ENCODE results near the gene SAT2. TPM values are rescaled to one million over a fixed set of nuclear protein-coding genes. Genes with fewer than 3 reads are reported as not detected.

The SAT2 gene
- 21.8 and 24.5 TPM in 2 replicates for total RNA-seq

GRCh38 chr17:7627250-7628121 is at the start of gene SAT2:
SAT2 (minus strand) TSS chr17:7627821; CDS start chr17:7627635, 186 bp downstream.

GRCh38 chr17:7650509-7651096 is 23.0 kb upstream of the SAT2 start, which contains the start of gene ATP1B2:
ATP1B2 (plus strand) TSS chr17:7650926; CDS start chr17:7651519, 593 bp downstream.

GRCh38 chr17:7629939-7630571 is 2.4 kb upstream of the SAT2 start, which contains the start of gene SHBG:
SHBG (plus strand) TSS chr17:7630135; CDS start chr17:7630173, 38 bp downstream.

GRCh38 chr17:7614425-7615264 is 13.0 kb downstream of the SAT2 start, which contains the start of gene FXR2:
FXR2 (minus strand) TSS chr17:7614897; CDS start chr17:7614532, 365 bp downstream.

GRCh38 chr17:7589891-7590691 is 37.5 kb downstream of the SAT2 start, which contains the start of gene SOX15:
SOX15 (minus strand) TSS chr17:7590094; CDS start chr17:7589676, 418 bp downstream.

GRCh38 chr17:7583253-7584109 is 44.1 kb downstream of the SAT2 start, which contains the start of gene MPDU1:
MPDU1 (plus strand) TSS chr17:7583852; CDS start chr17:7583863, 11 bp downstream.

GRCh38 chr17:7579001-7579833 is 48.4 kb downstream of the SAT2 start, which contains the start of gene CD68:
CD68 (plus strand) TSS chr17:7579638; CDS start chr17:7579678, 40 bp downstream.

Small RNAs within 50 kb of the gene (small RNA-seq; reads per million reads assigned to genes)
- gene CD68: not detected
- not detected for gene SNORD10

Other genes with a start within 250 kb of the SAT2 start
- gene TNK1, start 246.7 kb downstream of the SAT2 start, total RNA-seq: 0.27 and 0.29 TPM in 2 replicates
- 19.5 and 22.2 TPM in 2 replicates for gene PLSCR3, start 233.3 kb downstream of the SAT2 start, total RNA-seq
- 49.5 and 65.8 TPM in 2 replicates for gene TMEM256, start 223.7 kb downstream of the SAT2 start, total RNA-seq
- gene NLGN2, start 220.0 kb downstream of the SAT2 start, total RNA-seq: 4.5 and 7.3 TPM in 2 replicates
- gene SPEM1, start 207.5 kb downstream of the SAT2 start, total RNA-seq: not detected in 2 replicates
- not detected in 2 replicates for gene SPEM2, start 202.2 kb downstream of the SAT2 start, total RNA-seq
- gene SPEM3, start 199.0 kb downstream of the SAT2 start, total RNA-seq: not detected in 2 replicates
- 4.7 and 5.5 TPM in 2 replicates for gene TMEM102, start 192.4 kb downstream of the SAT2 start, total RNA-seq
- gene FGF11, start 188.3 kb downstream of the SAT2 start, total RNA-seq: 0.22 and 0.27 TPM in 2 replicates
- gene CHRNB1, start 182.8 kb downstream of the SAT2 start, total RNA-seq: 4.4 and 4.8 TPM in 2 replicates
- gene ZBTB4, start 148.2 kb downstream of the SAT2 start, total RNA-seq: 17.6 and 23.3 TPM in 2 replicates
- not detected in 2 replicates for gene SLC35G6, start 146.4 kb downstream of the SAT2 start, total RNA-seq
- gene POLR2A, start 143.5 kb downstream of the SAT2 start, total RNA-seq: 110 and 117 TPM in 2 replicates
- gene TNFSF12, start 78.8 kb downstream of the SAT2 start, total RNA-seq: 12.5 and 12.6 TPM in 2 replicates
- gene TNFSF13, start 69.1 kb downstream of the SAT2 start, total RNA-seq: 2.7 and 3.1 TPM in 2 replicates
- 66.1 and 78.8 TPM in 2 replicates for gene SENP3, start 65.9 kb downstream of the SAT2 start, total RNA-seq
- 5.5 and 5.8 TPM in 2 replicates for gene CD68, start 48.2 kb downstream of the SAT2 start, total RNA-seq
- 103 and 144 TPM in 2 replicates for gene MPDU1, start 44.0 kb downstream of the SAT2 start, total RNA-seq
- gene SOX15, start 37.7 kb downstream of the SAT2 start, total RNA-seq: not detected in 2 replicates
- 30.5 and 33.8 TPM in 2 replicates for gene FXR2, start 12.9 kb downstream of the SAT2 start, total RNA-seq
- not detected in 2 replicates for gene SHBG, start 2.3 kb upstream of the SAT2 start, total RNA-seq
- gene ATP1B2, start 23.1 kb upstream of the SAT2 start, total RNA-seq: not detected in 2 replicates
- gene TP53, start 59.7 kb upstream of the SAT2 start, total RNA-seq: 84.7 and 89.0 TPM in 2 replicates
- 14.0 and 18.1 TPM in 2 replicates for gene WRAP53, start 60.7 kb upstream of the SAT2 start, total RNA-seq
- 0.36 and 0.53 TPM in 2 replicates for gene EFNB3, start 77.4 kb upstream of the SAT2 start, total RNA-seq
- gene DNAH2, start 89.9 kb upstream of the SAT2 start, total RNA-seq: 0.36 TPM in 1 of 2 replicates, not detected in the other
- gene KDM6B, start 206.4 kb upstream of the SAT2 start, total RNA-seq: 5.3 and 8.9 TPM in 2 replicates
- gene TMEM88, start 227.2 kb upstream of the SAT2 start, total RNA-seq: 6.5 and 32.5 TPM in 2 replicates
- 53.8 and 65.8 TPM in 2 replicates for gene NAA38, start 229.7 kb upstream of the SAT2 start, total RNA-seq
- 10.1 and 13.9 TPM in 2 replicates for gene CYB5D1, start 230.2 kb upstream of the SAT2 start, total RNA-seq

All from thoracic aorta endothelial cell (primary cell).